GM12878 (cell line): ENCODE results near the gene DLG2.

Experiments
- POLR2A ChIP-seq: IDR thresholded peaks from 2 replicates; pipeline ENCODE4 v1.6.1; 2011; ENCODE audit warnings: low read depth, mild to moderate bottlenecking, low read length
- POLR2AphosphoS5 ChIP-seq: IDR thresholded peaks from 2 replicates; pipeline ENCODE4 v1.6.1; 2011; ENCODE audit warnings: mild to moderate bottlenecking, low read length, inconsistent platforms
- ZNF274 ChIP-seq: IDR thresholded peaks from one replicate; pipeline ENCODE4 v1.8.0; 2011; ENCODE audit not compliant: insufficient read length, insufficient read depth
- ZZZ3 ChIP-seq: IDR thresholded peaks from 2 replicates; pipeline ENCODE4 v1.6.1; 2011; ENCODE audit warnings: low read depth; ENCODE audit not compliant: control insufficient read depth, insufficient read length
- TF ChIP-seq, protein P1 (sequence below), 3 experiments: IDR thresholded peaks in 2 of 3; conservative IDR thresholded peaks in 1 of 3; 2 replicates each; pipeline ENCODE4 v1.5.1; 2011; ENCODE audit warnings: low read depth in 3 of 3, low read length in 3 of 3, mild to moderate bottlenecking in 3 of 3, control low read depth in 2 of 3, moderate library complexity in 2 of 3, inconsistent platforms in 1 of 3, mixed read lengths in 1 of 3; ENCODE audit not compliant: control insufficient read depth in 2 of 3, insufficient read depth in 1 of 3; ENCODE audit errors: extremely low read depth in 1 of 3

DNA sequence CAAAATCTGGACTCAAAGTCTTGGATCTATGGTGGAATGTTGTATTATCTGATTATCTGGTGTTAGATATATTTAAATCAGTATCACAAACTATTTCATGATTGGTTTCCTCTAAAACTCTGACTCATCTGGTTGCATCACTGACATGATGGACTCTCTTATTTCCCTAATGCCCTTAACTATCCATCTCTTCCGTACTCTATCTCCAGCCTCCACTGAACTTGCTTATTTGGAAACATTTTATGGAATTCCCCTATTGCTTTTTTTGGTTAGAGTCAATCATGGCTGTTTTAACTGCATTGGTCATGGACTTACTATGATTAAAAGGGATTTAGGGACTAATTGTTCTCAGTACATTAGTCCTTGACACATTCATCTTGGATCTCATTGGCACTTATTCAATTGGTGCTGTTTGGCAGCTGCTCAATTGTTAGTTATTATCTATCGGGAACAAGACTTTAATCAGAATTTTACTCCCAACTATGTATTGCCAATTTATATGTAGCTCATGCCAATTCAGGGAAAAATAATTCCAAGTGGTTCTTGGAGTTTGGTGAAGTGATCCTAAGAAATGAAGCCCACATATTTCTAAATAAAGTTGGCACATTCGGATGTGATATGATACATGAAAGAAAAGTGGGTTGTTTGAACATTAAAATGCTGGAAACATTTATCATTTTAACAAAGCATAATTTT is 1399.0 kb downstream of the DLG2 start:
- TF ChIP-seq, protein P1, sequence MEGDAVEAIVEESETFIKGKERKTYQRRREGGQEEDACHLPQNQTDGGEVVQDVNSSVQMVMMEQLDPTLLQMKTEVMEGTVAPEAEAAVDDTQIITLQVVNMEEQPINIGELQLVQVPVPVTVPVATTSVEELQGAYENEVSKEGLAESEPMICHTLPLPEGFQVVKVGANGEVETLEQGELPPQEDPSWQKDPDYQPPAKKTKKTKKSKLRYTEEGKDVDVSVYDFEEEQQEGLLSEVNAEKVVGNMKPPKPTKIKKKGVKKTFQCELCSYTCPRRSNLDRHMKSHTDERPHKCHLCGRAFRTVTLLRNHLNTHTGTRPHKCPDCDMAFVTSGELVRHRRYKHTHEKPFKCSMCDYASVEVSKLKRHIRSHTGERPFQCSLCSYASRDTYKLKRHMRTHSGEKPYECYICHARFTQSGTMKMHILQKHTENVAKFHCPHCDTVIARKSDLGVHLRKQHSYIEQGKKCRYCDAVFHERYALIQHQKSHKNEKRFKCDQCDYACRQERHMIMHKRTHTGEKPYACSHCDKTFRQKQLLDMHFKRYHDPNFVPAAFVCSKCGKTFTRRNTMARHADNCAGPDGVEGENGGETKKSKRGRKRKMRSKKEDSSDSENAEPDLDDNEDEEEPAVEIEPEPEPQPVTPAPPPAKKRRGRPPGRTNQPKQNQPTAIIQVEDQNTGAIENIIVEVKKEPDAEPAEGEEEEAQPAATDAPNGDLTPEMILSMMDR (IDR thresholded peaks at IDR 0.05 in 2 of 3, conservative IDR thresholded peaks at IDR 0.05 in 1 of 3; ENCODE audit: control insufficient read depth in 2 of 3, extremely low read depth in 1 of 3, insufficient read depth in 1 of 3, low read depth in 3 of 3, low read length in 3 of 3): no peak
- TF ChIP-seq POLR2AphosphoS5: no peak
- no peak for TF ChIP-seq POLR2A
- TF ChIP-seq ZZZ3: no peak
- TF ChIP-seq ZNF274: no peak
